Stimulated activated CD4-positive, alpha-beta T cell treated with anti-CD3 and anti-CD28 coated beads, TNF-alpha, amount 100 ng/mL, for 4 hours (primary cell): ENCODE data around the gene TSGA10IP.

Source experiments
- DNase-seq, 3 experiments: peaks; one replicate each; pipeline ENCODE4 v3.0.0-alpha.2; 2020; ENCODE audit warnings: low read depth in 3 of 3

The TSGA10IP gene

GRCh38 chr11:66004186-66004585 is 58.9 kb downstream of the TSGA10IP start:
- DNase-seq, result no peak

- no peak for DNase-seq
Observed at GRCh38 chr11:66006134-66006890, 61.0 kb downstream of the TSGA10IP start.

- DNase-seq, result no peak
Observed at GRCh38 chr11:66006891-66007176, 61.6 kb downstream of the TSGA10IP start.

GRCh38 chr11:66007201-66007634 is 61.9 kb downstream of the TSGA10IP start:
- no peak for DNase-seq

GRCh38 chr11:66008095-66008467 is 62.8 kb downstream of the TSGA10IP start:
- no peak for DNase-seq

- DNase-seq, result no peak
Observed at GRCh38 chr11:66008468-66009101, 63.3 kb downstream of the TSGA10IP start.
